ENCODE results near the gene CINP. TPM values are rescaled to one million over a fixed set of nuclear protein-coding genes. Genes with fewer than 3 reads are reported as not detected.

The CINP gene
- 10 to 100 TPM; 58.9 to 65.7 (median 62.4) TPM for total RNA-seq (2021; fragmentation: NEBNext Ultra II Directional; extraction: Animal tissue kit (Norgen Biotek cat#: 25700))
- long read RNA-seq, full-length matches to known transcripts = 71 of 78 reads
- long read RNA-seq, partial matches to known transcripts = 3 of 78 reads
- long read RNA-seq, other reads (novel, unspliced or antisense) = 4 of 78 reads

- H3K27ac Mint-ChIP-seq = peak within 1 kb of the TSS; percentile 98
- no peaks in the 10 kb centered on the region for H3K9me3 Mint-ChIP-seq
- H3K4me1 Mint-ChIP-seq (ENCODE audit: low read depth) = peaks cover 27% of the 10 kb centered on the region
- peak; percentile 95 for DNase-seq
- no peak within 1 kb of the TSS; the same call in 1 of the 2 replicates for H3K4me3 Mint-ChIP-seq
- no peak for TF ChIP-seq CTCF (IDR thresholded peaks at IDR 0.05)
- H3K36me3 Mint-ChIP-seq (ENCODE audit: low read depth) = peaks cover 13% of the 10 kb centered on the region; the same call in 1 of the 2 replicates
- peaks cover 2% of the 10 kb centered on the region for H3K27me3 Mint-ChIP-seq (ENCODE audit: insufficient read depth)
These were observed at the start of gene CINP, which contains the start of gene TECPR2 for GRCh38 chr14:102362545-102363181. CINP (minus strand) TSS chr14:102362890; CDS start chr14:102362851, 39 bp downstream. TECPR2 (plus strand) TSS chr14:102362941; CDS start chr14:102376722, 13,781 bp downstream.

DNA sequence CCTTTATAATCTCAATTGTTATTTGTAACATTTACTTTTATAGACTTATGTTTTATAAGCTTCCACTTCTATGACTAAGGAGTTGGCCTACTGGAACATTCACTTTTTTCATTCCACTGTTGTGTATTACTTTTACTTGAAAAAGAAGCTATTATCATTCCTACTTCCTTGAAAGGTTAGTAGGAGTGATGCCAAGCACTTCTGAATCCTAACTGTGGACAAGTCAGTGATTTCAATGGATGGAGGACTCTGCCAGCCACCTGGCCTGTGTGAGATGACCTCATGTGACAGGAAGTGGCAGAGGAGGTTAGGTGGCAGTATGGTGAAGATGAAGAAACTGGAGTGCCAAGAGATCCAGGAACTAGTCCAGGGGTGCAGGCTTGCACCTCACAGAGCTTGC, 46.0 kb upstream of the CINP start:
- H3K9me3 Mint-ChIP-seq = no peaks in the 10 kb centered on the region
- no peak for TF ChIP-seq CTCF (IDR thresholded peaks at IDR 0.05)
- H3K27me3 Mint-ChIP-seq (ENCODE audit: insufficient read depth) = peaks cover 1% of the 10 kb centered on the region
- peaks cover 11% of the 10 kb centered on the region; the same call in 1 of the 2 replicates for H3K4me1 Mint-ChIP-seq (ENCODE audit: low read depth)
- H3K27ac Mint-ChIP-seq = no peak overlapping the region
- no peak overlapping the region for H3K4me3 Mint-ChIP-seq
- no peak for DNase-seq
- H3K36me3 Mint-ChIP-seq (ENCODE audit: low read depth) = peaks cover 24% of the 10 kb centered on the region

- H3K4me3 Mint-ChIP-seq = no peak overlapping the region
- H3K27ac Mint-ChIP-seq = no peak overlapping the region
- peaks cover 11% of the 10 kb centered on the region; the same call in 1 of the 2 replicates for H3K4me1 Mint-ChIP-seq (ENCODE audit: low read depth)
- peaks cover 1% of the 10 kb centered on the region for H3K27me3 Mint-ChIP-seq (ENCODE audit: insufficient read depth)
- peaks cover 39% of the 10 kb centered on the region for H3K36me3 Mint-ChIP-seq (ENCODE audit: low read depth)
- H3K9me3 Mint-ChIP-seq = peaks cover 14% of the 10 kb centered on the region
- no peak for TF ChIP-seq CTCF (IDR thresholded peaks at IDR 0.05)
- DNase-seq = no peak
These were observed 44.6 kb upstream of the CINP start for GRCh38 chr14:102407258-102407657.

DNA sequence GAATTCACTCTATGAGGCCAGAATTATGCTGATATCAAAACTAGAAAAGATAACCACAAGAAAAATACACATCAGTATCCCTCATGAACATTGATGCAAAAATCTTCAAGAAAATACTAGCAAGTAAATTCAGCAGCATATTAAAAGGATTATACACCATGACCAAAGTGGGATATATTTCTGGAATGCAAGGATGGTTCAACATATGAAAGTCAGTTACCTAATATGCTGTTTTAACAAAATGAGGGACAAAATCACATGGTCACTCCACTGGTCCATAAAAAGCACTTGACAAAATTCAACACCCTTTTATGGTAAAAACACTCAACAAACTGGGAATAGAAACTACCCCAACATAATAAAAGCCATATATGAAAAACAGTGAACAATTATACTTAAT, 40.3 kb upstream of the CINP start:
- Mint-ChIP-seq H3K27ac (no peak overlapping the region), H3K27me3 (ENCODE audit: insufficient read depth) (no peaks in the 10 kb centered on the region; the same call in 1 of the 2 replicates), H3K4me1 (ENCODE audit: low read depth) (peaks cover under 1% of the 10 kb centered on the region; the same call in 1 of the 2 replicates), H3K4me3 (no peak overlapping the region), H3K9me3 (peaks cover 48% of the 10 kb centered on the region), H3K36me3 (ENCODE audit: low read depth) (peaks cover 66% of the 10 kb centered on the region)
- DNase-seq = no peak
- TF ChIP-seq CTCF (IDR thresholded peaks at IDR 0.05) = no peak

GRCh38 chr14:102396521-102396920, 33.8 kb upstream of the CINP start:
- peaks cover 61% of the 10 kb centered on the region for H3K36me3 Mint-ChIP-seq (ENCODE audit: low read depth)
- peaks cover 40% of the 10 kb centered on the region for H3K9me3 Mint-ChIP-seq
- no peaks in the 10 kb centered on the region for H3K27me3 Mint-ChIP-seq (ENCODE audit: insufficient read depth)
- peaks cover 15% of the 10 kb centered on the region for H3K4me1 Mint-ChIP-seq (ENCODE audit: low read depth)
- no peak for DNase-seq
- no peak overlapping the region for H3K27ac Mint-ChIP-seq
- no peak overlapping the region for H3K4me3 Mint-ChIP-seq
- TF ChIP-seq CTCF (IDR thresholded peaks at IDR 0.05) = no peak

Measured in HFFc6 (cell line).